SIG-M5 treated with dmso at 0.1 percent for 504 hours (cell line): Measurements from ENCODE around the gene SPEF2.
A peak's percentile ranks its signal among the peaks of the same experiment; 100 is the strongest.
"Not testable (repeated sequence)": the region's sequence is repeated elsewhere in the genome, so short reads cannot be mapped to it uniquely, and the experiment has no call there.

Experiments
- DNase-seq: peaks from one replicate; lab custom pipeline; 2025; ENCODE audit not compliant: unreplicated experiment; lab: John Stamatoyannopoulos, UW

SPEF2 gene

GRCh38 chr5:35820735-35821134 lies 203.1 kb downstream of the SPEF2 start:
- DNase-seq = peak; percentile 92

- DNase-seq = no peak
These were observed 203.8 kb downstream of the SPEF2 start for GRCh38 chr5:35821513-35821912.

- DNase-seq = no peak
These were observed 204.8 kb downstream of the SPEF2 start for GRCh38 chr5:35822511-35822910.

GRCh38 chr5:35823347-35824098 lies 205.9 kb downstream of the SPEF2 start:
- no peak for DNase-seq

GRCh38 chr5:35826056-35826455 lies 208.4 kb downstream of the SPEF2 start:
- no peak for DNase-seq

- no peak for DNase-seq
These were observed 208.9 kb downstream of the SPEF2 start for GRCh38 chr5:35826554-35826953.

- DNase-seq = no peak
These were observed 210.5 kb downstream of the SPEF2 start for GRCh38 chr5:35828082-35828598.

- no peak for DNase-seq
These were observed 212.9 kb downstream of the SPEF2 start for GRCh38 chr5:35830587-35830986.

GRCh38 chr5:35832762-35833161 lies 215.1 kb downstream of the SPEF2 start:
- DNase-seq = no peak

- DNase-seq = no peak
These were observed 215.6 kb downstream of the SPEF2 start for GRCh38 chr5:35833224-35833623.

GRCh38 chr5:35835796-35836742 lies 218.4 kb downstream of the SPEF2 start:
- DNase-seq = no peak

GRCh38 chr5:35838370-35839042 lies 220.8 kb downstream of the SPEF2 start:
- DNase-seq = no peak

GRCh38 chr5:35842856-35843255 lies 225.2 kb downstream of the SPEF2 start:
- no peak for DNase-seq

- not testable (repeated sequence) for DNase-seq
These were observed 227.8 kb downstream of the SPEF2 start for GRCh38 chr5:35845508-35845907.

- DNase-seq = no peak
These were observed 229.8 kb downstream of the SPEF2 start for GRCh38 chr5:35847491-35847890.

GRCh38 chr5:35847961-35848360 lies 230.3 kb downstream of the SPEF2 start:
- no peak for DNase-seq

- no peak for DNase-seq
These were observed 232.2 kb downstream of the SPEF2 start for GRCh38 chr5:35849860-35850259.

GRCh38 chr5:35850967-35851680 lies 233.5 kb downstream of the SPEF2 start:
- DNase-seq = no peak

GRCh38 chr5:35852084-35852734 lies 234.5 kb downstream of the SPEF2 start:
- DNase-seq = peak; percentile 52

GRCh38 chr5:35852773-35853172 lies 235.1 kb downstream of the SPEF2 start:
- no peak for DNase-seq
